ENCODE results near the gene AKIRIN2. TPM values are rescaled to one million over a fixed set of nuclear protein-coding genes. Genes with fewer than 3 reads are reported as not detected.
A peak's percentile ranks its signal among the peaks of the same experiment; 100 is the strongest.

AKIRIN2 gene
- polyA plus RNA-seq, 3 donors, result 102 to 145 (median 118) TPM

DNA sequence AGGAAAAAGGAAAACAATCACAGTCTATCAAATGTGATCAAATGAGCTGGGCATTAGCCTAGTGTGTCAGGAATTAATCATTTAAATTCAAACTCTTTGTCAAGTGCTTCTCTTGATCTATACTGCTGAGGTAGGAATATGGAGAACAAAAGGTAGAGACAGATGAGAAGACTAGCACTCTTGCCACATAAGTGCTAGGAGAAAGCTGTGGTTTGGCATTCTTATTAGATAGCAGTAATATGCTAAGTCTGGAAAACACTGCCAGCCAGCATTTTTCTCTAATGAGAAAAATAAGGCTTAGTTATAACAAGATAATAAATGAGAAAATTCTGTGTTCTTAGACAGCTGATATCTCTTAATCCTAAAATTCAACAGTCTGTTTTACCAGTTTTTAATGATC, 73.2 kb downstream of the AKIRIN2 start:
- H2AFZ ChIP-seq (ENCODE audit: insufficient read depth, low read depth, low read length, poor library complexity, severe bottlenecking), result no peak overlapping the region
- no peaks in the 10 kb centered on the region for H4K20me1 ChIP-seq (ENCODE audit: insufficient read depth, low read length)
- Mint-ChIP-seq H3K4me1 (peaks cover 7% of the 10 kb centered on the region), H3K27ac (no peak overlapping the region), H3K27me3 (ENCODE audit: low read depth in 3 of 3) (no peaks in the 10 kb centered on the region), H3K4me3 (no peak overlapping the region), H3K9me3 (no peaks in the 10 kb centered on the region), H3K36me3 (peaks cover 20 to 29% of the 10 kb centered on the region in 2 donors)
- H3K79me2 ChIP-seq (ENCODE audit: insufficient read depth, low read length), result no peaks in the 10 kb centered on the region
- TF ChIP-seq, protein P1, sequence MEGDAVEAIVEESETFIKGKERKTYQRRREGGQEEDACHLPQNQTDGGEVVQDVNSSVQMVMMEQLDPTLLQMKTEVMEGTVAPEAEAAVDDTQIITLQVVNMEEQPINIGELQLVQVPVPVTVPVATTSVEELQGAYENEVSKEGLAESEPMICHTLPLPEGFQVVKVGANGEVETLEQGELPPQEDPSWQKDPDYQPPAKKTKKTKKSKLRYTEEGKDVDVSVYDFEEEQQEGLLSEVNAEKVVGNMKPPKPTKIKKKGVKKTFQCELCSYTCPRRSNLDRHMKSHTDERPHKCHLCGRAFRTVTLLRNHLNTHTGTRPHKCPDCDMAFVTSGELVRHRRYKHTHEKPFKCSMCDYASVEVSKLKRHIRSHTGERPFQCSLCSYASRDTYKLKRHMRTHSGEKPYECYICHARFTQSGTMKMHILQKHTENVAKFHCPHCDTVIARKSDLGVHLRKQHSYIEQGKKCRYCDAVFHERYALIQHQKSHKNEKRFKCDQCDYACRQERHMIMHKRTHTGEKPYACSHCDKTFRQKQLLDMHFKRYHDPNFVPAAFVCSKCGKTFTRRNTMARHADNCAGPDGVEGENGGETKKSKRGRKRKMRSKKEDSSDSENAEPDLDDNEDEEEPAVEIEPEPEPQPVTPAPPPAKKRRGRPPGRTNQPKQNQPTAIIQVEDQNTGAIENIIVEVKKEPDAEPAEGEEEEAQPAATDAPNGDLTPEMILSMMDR (IDR thresholded peaks at IDR 0.05), result no peak
- no peaks in the 10 kb centered on the region for H3K4me1 ChIP-seq (ENCODE audit: control insufficient read depth in 1 of 2, insufficient read depth in 2 of 2, low read length in 2 of 2)
- no peaks in the 10 kb centered on the region for H3K27me3 ChIP-seq (ENCODE audit: control insufficient read depth in 2 of 2, insufficient read depth in 2 of 2, low read length in 2 of 2)
- no peak overlapping the region for H3K4me2 ChIP-seq (replicated peaks; ENCODE audit: extremely low read depth, low read length, poor library complexity, severe bottlenecking)
- H3K27ac ChIP-seq (ENCODE audit: low read depth in 1 of 2, low read length in 2 of 2), result peak overlapping the region in 1 of 2 donors; percentile 42
- intact Hi-C loops (cut with micrococcal nuclease), result no loop called here
- no peaks in the 10 kb centered on the region for H3K36me3 ChIP-seq (replicated peaks in 1 of 2; ENCODE audit: control insufficient read depth in 1 of 2, insufficient read depth in 2 of 2, low read length in 2 of 2)
- H3K9ac ChIP-seq (ENCODE audit: insufficient read depth, low read length, poor library complexity, severe bottlenecking), result peak overlapping the region; percentile 43
- no peak overlapping the region for H3K4me3 ChIP-seq (replicated peaks in 1 of 3; ENCODE audit: low read depth in 2 of 3, low read length in 3 of 3)
- no peak for DNase-seq
- no peaks in the 10 kb centered on the region for H3K9me3 ChIP-seq (replicated peaks in 1 of 2; ENCODE audit: control insufficient read depth in 1 of 2, insufficient read depth in 1 of 2, low read length in 2 of 2)

DNA sequence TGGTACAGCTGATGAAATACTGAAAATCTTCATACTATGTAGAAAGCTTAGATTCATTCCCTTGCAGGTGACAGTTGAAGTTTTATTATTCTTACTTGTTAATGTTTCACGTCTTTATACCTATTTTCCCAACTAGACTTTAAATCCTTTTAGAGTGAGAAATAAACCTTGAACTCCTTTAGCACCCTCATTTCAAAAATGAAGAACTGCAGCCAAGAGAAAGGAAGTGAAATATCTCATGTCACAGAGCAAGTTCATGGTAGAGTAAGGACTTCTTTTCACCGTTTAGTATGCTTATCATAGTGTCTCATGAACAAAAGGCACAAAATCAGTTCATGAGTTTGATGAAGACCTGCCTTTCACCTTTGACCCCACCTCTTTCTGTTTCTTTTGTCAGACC, 73.6 kb downstream of the AKIRIN2 start:
- Mint-ChIP-seq H3K4me1 (peaks cover 7% of the 10 kb centered on the region), H3K27me3 (ENCODE audit: low read depth in 3 of 3) (no peaks in the 10 kb centered on the region), H3K9me3 (no peaks in the 10 kb centered on the region), H3K27ac (peak overlapping the region in 2 of 7 donors; percentile 22 to 34), H3K36me3 (peaks cover 21 to 27% of the 10 kb centered on the region in 2 donors), H3K4me3 (no peak overlapping the region)
- no peak for DNase-seq
- Histone ChIP-seq H3K36me3 (replicated peaks in 1 of 2; ENCODE audit: control insufficient read depth in 1 of 2, insufficient read depth in 2 of 2, low read length in 2 of 2) (no peaks in the 10 kb centered on the region), H3K4me3 (replicated peaks in 1 of 3; ENCODE audit: low read depth in 2 of 3, low read length in 3 of 3) (no peak overlapping the region), H2AFZ (ENCODE audit: insufficient read depth, low read depth, low read length, poor library complexity, severe bottlenecking) (no peak overlapping the region), H3K4me1 (ENCODE audit: control insufficient read depth in 1 of 2, insufficient read depth in 2 of 2, low read length in 2 of 2) (no peaks in the 10 kb centered on the region), H3K9me3 (replicated peaks in 1 of 2; ENCODE audit: control insufficient read depth in 1 of 2, insufficient read depth in 1 of 2, low read length in 2 of 2) (no peaks in the 10 kb centered on the region), H4K20me1 (ENCODE audit: insufficient read depth, low read length) (no peaks in the 10 kb centered on the region), H3K9ac (ENCODE audit: insufficient read depth, low read length, poor library complexity, severe bottlenecking) (peak overlapping the region; percentile 43), H3K4me2 (replicated peaks; ENCODE audit: extremely low read depth, low read length, poor library complexity, severe bottlenecking) (no peak overlapping the region), H3K27ac (ENCODE audit: low read depth in 1 of 2, low read length in 2 of 2) (peak overlapping the region in 1 of 2 donors; percentile 42), H3K79me2 (ENCODE audit: insufficient read depth, low read length) (no peaks in the 10 kb centered on the region), H3K27me3 (ENCODE audit: control insufficient read depth in 2 of 2, insufficient read depth in 2 of 2, low read length in 2 of 2) (no peaks in the 10 kb centered on the region)
- intact Hi-C loops (cut with micrococcal nuclease), result no loop called here
- TF ChIP-seq, protein P1 (IDR thresholded peaks at IDR 0.05), result no peak
- no CpG with 5 or more reads among the region's 2 CpGs for WGBS (ENCODE audit: insufficient coverage)

Small RNAs within 50 kb of the gene (small RNA-seq; reads per million reads assigned to genes)
- not detected for gene RF01210 (ENCODE audit: insufficient read length, low read depth)

Other genes with a start within 250 kb of the AKIRIN2 start
- 100 to 1,000 TPM in 1 of 3 donors, 10 to 100 TPM in 2; 44.6 to 103 (median 90.6) TPM for gene SLC35A1, start 229.3 kb downstream of the AKIRIN2 start, polyA plus RNA-seq
- 10 to 100 TPM in 2 of 3 donors, 1 to 10 TPM in 1; 8.6 to 33.0 (median 27.3) TPM for gene RARS2, start 112.2 kb downstream of the AKIRIN2 start, polyA plus RNA-seq
- 10 to 100 TPM in 2 of 3 donors, 1 to 10 TPM in 1; 9.1 to 20.7 (median 16.2) TPM for gene ORC3, start 112.1 kb downstream of the AKIRIN2 start, polyA plus RNA-seq

Data from CD14-positive monocyte (primary cell).